Omental fat pad (tissue), 4 donors: Measurements from ENCODE around the gene DNAJC27. TPM values are rescaled to one million over a fixed set of nuclear protein-coding genes. Genes with fewer than 3 reads are reported as not detected.

Source experiments
- ATAC-seq: fragments of 150-250 bp; one replicate; pipeline ENCODE4 v1.9.1; 2016; ENCODE audit warnings: mild to moderate bottlenecking, moderate library complexity; ENCODE audit not compliant: low FRiP score
- DNase-seq: peaks from one replicate; pipeline ENCODE4 v3.0.0-alpha.2; 2019; ENCODE audit warnings: low spot score
- total RNA-seq, 4 donors: library from RNA; depleted of rRNA; stranded (reverse); fragments of >200 nt; gene quantifications; one replicate each; pipeline ENCODE4 v1.1.0, GENCODE V29; 2016
- TF ChIP-seq, protein P1 (sequence below), 3 donors: fragments of 450-650 bp; IDR thresholded peaks; one replicate each; pipeline ENCODE4 v1.5.1; 2016 to 2017; ENCODE audit warnings: antibody characterized with exemption in 3 of 3, mild to moderate bottlenecking in 3 of 3, moderate library complexity in 2 of 3

DNAJC27 gene
- total RNA-seq, 4 donors from 2014 or later, result 7.2 to 21.8 (median 10.8) TPM

- DNase-seq (no peak), ATAC-seq (no peak)
- TF ChIP-seq, protein P1, sequence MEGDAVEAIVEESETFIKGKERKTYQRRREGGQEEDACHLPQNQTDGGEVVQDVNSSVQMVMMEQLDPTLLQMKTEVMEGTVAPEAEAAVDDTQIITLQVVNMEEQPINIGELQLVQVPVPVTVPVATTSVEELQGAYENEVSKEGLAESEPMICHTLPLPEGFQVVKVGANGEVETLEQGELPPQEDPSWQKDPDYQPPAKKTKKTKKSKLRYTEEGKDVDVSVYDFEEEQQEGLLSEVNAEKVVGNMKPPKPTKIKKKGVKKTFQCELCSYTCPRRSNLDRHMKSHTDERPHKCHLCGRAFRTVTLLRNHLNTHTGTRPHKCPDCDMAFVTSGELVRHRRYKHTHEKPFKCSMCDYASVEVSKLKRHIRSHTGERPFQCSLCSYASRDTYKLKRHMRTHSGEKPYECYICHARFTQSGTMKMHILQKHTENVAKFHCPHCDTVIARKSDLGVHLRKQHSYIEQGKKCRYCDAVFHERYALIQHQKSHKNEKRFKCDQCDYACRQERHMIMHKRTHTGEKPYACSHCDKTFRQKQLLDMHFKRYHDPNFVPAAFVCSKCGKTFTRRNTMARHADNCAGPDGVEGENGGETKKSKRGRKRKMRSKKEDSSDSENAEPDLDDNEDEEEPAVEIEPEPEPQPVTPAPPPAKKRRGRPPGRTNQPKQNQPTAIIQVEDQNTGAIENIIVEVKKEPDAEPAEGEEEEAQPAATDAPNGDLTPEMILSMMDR (IDR thresholded peaks at IDR 0.05), result no peak
Observed at GRCh38 chr2:24917086-24917485, 54.7 kb downstream of the DNAJC27 start.

GRCh38 chr2:24915796-24916195 lies 56.0 kb downstream of the DNAJC27 start:
- no peak for DNase-seq
- TF ChIP-seq, protein P1 (IDR thresholded peaks at IDR 0.05), result no peak
- ATAC-seq, result no peak

DNA sequence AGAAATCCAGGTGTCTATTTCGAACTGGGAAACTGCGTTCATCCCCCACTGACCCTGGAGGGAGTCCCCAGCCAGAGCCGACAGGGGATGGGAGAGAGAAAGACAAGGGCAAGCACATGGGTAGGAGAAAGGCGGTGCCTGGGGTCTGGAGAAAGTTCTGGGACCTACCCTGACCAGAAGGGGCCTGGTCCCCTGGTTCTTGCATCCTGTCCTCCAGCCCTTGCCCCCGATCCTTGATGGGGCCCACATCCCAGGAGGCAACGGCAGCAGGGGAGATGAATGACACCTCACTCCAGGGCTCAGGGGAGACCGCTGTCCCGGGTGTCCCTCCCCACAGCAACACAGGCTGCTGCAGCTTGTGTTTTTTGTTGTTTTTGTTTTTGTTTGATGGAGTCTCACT lies 56.6 kb downstream of the DNAJC27 start:
- DNase-seq, result no peak
- TF ChIP-seq, protein P1 (IDR thresholded peaks at IDR 0.05), result no peak
- no peak for ATAC-seq

DNA sequence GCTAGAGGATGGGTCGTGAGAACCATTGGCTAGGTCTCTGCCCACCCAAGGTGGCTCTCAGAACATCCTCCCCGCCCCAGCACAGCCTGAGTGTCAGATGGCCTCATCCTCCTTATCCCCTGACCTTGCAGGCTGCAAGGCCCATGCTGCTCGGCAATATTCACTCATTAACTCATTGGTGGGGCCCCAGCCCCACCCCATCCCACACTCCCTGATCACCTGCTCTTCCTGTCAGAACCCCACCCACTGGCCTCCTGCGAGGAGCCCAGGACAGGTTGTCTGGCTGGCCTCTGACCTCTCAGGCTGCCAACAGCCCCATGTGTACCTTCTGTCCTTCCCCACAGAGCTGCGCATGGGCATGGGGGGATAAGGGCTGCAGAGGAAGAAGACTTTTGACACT lies 57.0 kb downstream of the DNAJC27 start:
- DNase-seq (no peak), ATAC-seq (no peak)

DNA sequence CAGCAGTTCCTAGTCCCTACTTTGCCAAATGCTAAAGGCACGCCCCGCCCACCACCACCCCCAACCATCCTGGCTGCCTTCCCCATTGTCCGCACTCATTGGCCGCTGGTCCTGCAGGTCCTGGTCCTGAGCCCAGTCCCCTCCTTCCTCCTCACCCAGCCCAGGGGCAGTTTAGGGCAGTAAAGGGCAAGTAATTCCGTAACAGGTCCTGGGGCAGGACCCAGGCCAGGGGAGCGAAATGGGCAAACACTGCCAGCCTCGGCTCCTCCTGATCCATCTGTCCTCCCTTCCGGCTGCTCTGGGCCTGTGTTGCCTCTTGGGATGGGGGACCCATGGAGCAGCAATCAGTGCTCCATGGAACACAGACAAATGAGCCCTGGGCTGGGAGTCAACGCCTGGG lies 57.8 kb downstream of the DNAJC27 start:
- TF ChIP-seq, protein P1 (IDR thresholded peaks at IDR 0.05), result no peak
- DNase-seq (no peak), ATAC-seq (no peak)

More for the DNA sequence above, 57.0 kb downstream of the DNAJC27 start:
- TF ChIP-seq, protein P1 (IDR thresholded peaks at IDR 0.05), result no peak

DNA sequence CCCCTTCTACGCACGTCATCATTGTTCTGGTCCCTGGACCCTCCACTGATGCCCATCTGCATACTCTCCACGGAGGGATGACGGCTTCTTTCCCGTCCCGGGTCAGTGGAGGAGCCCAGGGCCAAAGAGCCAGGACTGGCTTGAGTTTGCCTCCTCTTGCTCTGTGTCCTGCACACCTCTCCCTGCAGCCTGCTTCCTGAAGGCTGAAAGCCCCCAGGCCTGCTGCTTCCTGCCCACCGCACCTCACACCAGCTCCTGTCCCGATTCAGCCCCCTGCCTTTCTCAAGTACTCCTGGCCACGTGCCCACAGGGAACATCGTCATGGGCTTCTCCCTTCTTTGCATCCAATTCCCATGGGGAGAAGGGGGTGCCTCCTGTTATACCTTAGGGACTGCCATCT lies 58.8 kb downstream of the DNAJC27 start:
- DNase-seq (no peak), ATAC-seq (no peak)
- TF ChIP-seq, protein P1 (IDR thresholded peaks at IDR 0.05), result no peak

DNA sequence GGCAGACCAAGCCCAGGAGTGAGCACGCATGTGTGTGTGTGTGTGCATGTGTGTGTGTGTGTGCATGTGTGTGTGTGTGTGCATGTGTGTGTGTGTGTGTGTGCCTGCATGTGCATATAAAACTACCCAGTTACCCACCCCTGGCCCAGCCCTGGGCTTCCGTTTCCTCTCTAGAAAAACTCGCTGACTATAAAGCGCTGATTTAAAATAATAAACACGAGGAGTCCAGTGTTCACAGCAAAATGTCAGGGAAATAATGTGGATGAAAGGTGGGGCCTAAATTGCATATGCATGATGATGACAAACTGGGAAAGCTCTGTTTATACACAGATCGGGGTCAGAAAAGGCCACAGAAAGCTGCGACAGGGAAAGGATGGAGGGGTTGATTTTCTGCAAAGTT lies 59.2 kb downstream of the DNAJC27 start:
- ATAC-seq, result no peak
- TF ChIP-seq, protein P1 (IDR thresholded peaks at IDR 0.05), result no peak
- no peak for DNase-seq
